Measurements from ENCODE around the gene GAPVD1.
A peak's percentile ranks its signal among the peaks of the same experiment; 100 is the strongest.

GAPVD1 gene

GRCh38 chr9:125254231-125254630 lies 7.4 kb upstream of the GAPVD1 start:
- DNase-seq (ENCODE audit: extremely low spot score): no peak
- ChIA-PET POLR2A (interaction anchor here (1.4 kb wide), 1 partner anchor 13 kb away, joined by 4 read pairs; the partner anchor contains the start of gene HSPA5), CTCF (interaction anchor here (1.0 kb wide), 1 partner anchor 42 kb away, joined by 5 read pairs; no protein-coding TSS in a partner anchor)
- TF ChIP-seq TARDBP (IDR thresholded peaks at IDR 0.05) (no peak), BHLHE40 (IDR thresholded peaks at IDR 0.05; ENCODE audit: borderline replicate concordance) (no peak), FOXM1 (IDR thresholded peaks at IDR 0.05; ENCODE audit: borderline replicate concordance) (no peak), CTBP1 (IDR thresholded peaks at IDR 0.05; ENCODE audit: borderline replicate concordance) (no peak), ARNT (IDR thresholded peaks at IDR 0.05) (no peak), ELF4 (IDR thresholded peaks at IDR 0.05) (no peak), FOXA1 (IDR thresholded peaks at IDR 0.05) (no peak), FOXK2 (IDR thresholded peaks at IDR 0.05) (no peak), LEF1 (IDR thresholded peaks at IDR 0.05; ENCODE audit: borderline replicate concordance) (no peak), ZNF384 (IDR thresholded peaks at IDR 0.05) (no peak), SP1 (IDR thresholded peaks at IDR 0.05) (no peak), PKNOX1 (IDR thresholded peaks at IDR 0.05) (no peak), L3MBTL2 (conservative IDR thresholded peaks at IDR 0.05) (no peak), NFRKB (IDR thresholded peaks at IDR 0.05) (no peak), HDGF (IDR thresholded peaks at IDR 0.05; ENCODE audit: borderline replicate concordance) (no peak), SUZ12 (IDR thresholded peaks at IDR 0.05) (no peak)

- POLR2A ChIA-PET: interaction anchor here (1.4 kb wide), 1 partner anchor 14 kb away, joined by 17 read pairs; the partner anchor contains the start of gene HSPA5
- CTCF ChIA-PET: interaction anchor here (0.6 to 1.4 kb wide), 12 partner anchors 10 to 292 kb away, joined by 3 to 6 read pairs (median 4); partner anchors contain the start of gene HSPA5
- TF ChIP-seq ELF4 (IDR thresholded peaks at IDR 0.05): no peak
- TF ChIP-seq PKNOX1 (IDR thresholded peaks at IDR 0.05): peak; percentile 13; the same call in 1 of the 2 replicates
- peak; percentile 42 for DNase-seq (ENCODE audit: extremely low spot score)
Observed at GRCh38 chr9:125255781-125256391, 5.7 kb upstream of the GAPVD1 start.

DNA sequence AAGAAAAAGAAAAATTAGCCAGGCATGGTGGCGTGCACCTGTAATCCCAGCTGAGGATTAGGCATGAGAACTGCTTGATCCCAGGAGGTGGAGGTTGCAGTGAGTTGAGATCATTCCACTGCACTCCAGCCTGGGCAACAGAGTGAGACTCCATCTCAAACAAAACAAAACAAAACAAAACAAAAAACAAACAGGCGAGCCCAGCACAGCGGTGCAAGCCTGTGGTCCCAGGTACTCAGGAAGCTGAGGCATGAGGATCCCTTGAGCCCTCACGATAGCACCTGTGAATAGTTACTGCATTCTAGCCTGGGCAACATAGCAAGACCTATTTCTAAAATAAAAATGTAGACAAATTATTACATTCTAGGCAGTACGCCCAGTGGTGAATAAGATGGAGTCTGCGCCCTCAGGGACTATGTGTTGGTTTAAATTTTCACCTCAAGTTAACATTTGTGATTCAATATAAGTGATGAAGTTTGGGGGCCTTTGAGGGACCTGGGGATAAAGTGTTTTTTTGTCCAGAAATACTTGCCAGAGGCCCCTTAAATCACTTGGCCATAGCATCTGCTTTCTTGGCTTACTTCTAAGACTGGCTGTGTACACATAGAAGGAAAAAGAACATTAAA lies 3.4 kb upstream of the GAPVD1 start:
- ChIA-PET CTCF (interaction anchor here (0.6 kb wide), 1 partner anchor 45 kb away, joined by 4 read pairs; no protein-coding TSS in a partner anchor), POLR2A (interaction anchor here (1.1 kb wide), 1 partner anchor 17 kb away, joined by 3 read pairs; the partner anchor contains the start of gene HSPA5)

DNA sequence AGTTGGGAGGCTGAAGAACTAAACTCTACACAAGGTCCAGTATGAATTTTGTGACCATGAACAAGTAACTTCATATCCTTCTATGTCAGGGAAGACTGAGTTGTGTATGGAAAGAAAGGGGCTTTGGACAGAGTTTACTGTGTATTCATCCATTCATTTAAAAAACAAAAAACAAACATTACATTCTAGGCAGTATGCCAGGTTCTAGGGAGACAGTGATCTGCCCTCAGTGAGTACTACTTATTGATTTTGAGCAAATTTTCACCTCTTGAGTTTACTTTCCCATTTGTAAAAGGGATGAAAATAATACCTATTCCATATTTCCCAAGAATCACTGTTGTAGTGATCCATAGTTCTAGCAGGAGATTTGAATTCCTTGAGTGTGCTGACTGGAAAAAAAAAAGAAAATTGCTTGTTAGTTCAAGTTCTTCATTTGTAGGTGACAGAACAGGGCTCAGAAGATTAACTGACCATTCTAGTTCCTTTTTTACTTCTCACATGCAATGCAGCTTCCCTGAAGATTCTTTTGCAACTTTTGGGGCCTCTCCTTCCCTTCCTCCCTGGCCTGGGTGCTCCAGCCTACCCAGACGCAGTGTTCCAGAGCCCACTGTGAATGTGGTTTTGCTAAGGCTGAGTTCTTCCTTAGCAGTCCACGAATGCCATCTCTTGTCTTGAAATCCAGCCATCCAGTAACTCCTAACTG lies 2.6 kb upstream of the GAPVD1 start:
- ChIA-PET CTCF (no interaction called here), POLR2A (interaction anchor here (1.1 kb wide), 1 partner anchor 18 kb away, joined by 3 read pairs; the partner anchor contains the start of gene HSPA5)
- DNase-seq (ENCODE audit: extremely low spot score): no peak
- TF ChIP-seq FOXA1 (IDR thresholded peaks at IDR 0.05): no peak
- no peak for TF ChIP-seq ZNF384 (IDR thresholded peaks at IDR 0.05)

More for the DNA sequence above, 3.4 kb upstream of the GAPVD1 start:
- no peak for DNase-seq (ENCODE audit: extremely low spot score)
- TF ChIP-seq ARNT (IDR thresholded peaks at IDR 0.05) (no peak), ELF4 (IDR thresholded peaks at IDR 0.05) (no peak), FOXA1 (IDR thresholded peaks at IDR 0.05) (no peak), SUZ12 (IDR thresholded peaks at IDR 0.05) (no peak), CTBP1 (IDR thresholded peaks at IDR 0.05; ENCODE audit: borderline replicate concordance) (no peak), PKNOX1 (IDR thresholded peaks at IDR 0.05) (no peak), NFRKB (IDR thresholded peaks at IDR 0.05) (no peak), FOXK2 (IDR thresholded peaks at IDR 0.05) (no peak), HDGF (IDR thresholded peaks at IDR 0.05; ENCODE audit: borderline replicate concordance) (no peak), FOXM1 (IDR thresholded peaks at IDR 0.05; ENCODE audit: borderline replicate concordance) (no peak), SP1 (IDR thresholded peaks at IDR 0.05) (no peak), BHLHE40 (IDR thresholded peaks at IDR 0.05; ENCODE audit: borderline replicate concordance) (no peak), LEF1 (IDR thresholded peaks at IDR 0.05; ENCODE audit: borderline replicate concordance) (no peak), L3MBTL2 (conservative IDR thresholded peaks at IDR 0.05) (no peak), TARDBP (IDR thresholded peaks at IDR 0.05) (no peak), ZNF384 (IDR thresholded peaks at IDR 0.05) (no peak)

GRCh38 chr9:125260561-125260960 lies 1.1 kb upstream of the GAPVD1 start:
- CTCF ChIA-PET: no interaction called here
- POLR2A ChIA-PET: interaction anchor here (0.6 to 4.3 kb wide), 3 partner anchors 19 to 140 kb away, joined by 3 to 33 read pairs (median 4); partner anchors contain the start of gene HSPA5
- TF ChIP-seq FOXK2 (IDR thresholded peaks at IDR 0.05) (no peak), PKNOX1 (IDR thresholded peaks at IDR 0.05) (no peak), L3MBTL2 (conservative IDR thresholded peaks at IDR 0.05) (no peak), FOXM1 (IDR thresholded peaks at IDR 0.05; ENCODE audit: borderline replicate concordance) (no peak), FOXA1 (IDR thresholded peaks at IDR 0.05) (no peak), SUZ12 (IDR thresholded peaks at IDR 0.05) (no peak), BHLHE40 (IDR thresholded peaks at IDR 0.05; ENCODE audit: borderline replicate concordance) (no peak), NFRKB (IDR thresholded peaks at IDR 0.05) (no peak), ELF4 (IDR thresholded peaks at IDR 0.05) (no peak), ZNF384 (IDR thresholded peaks at IDR 0.05) (no peak), LEF1 (IDR thresholded peaks at IDR 0.05; ENCODE audit: borderline replicate concordance) (no peak), HDGF (IDR thresholded peaks at IDR 0.05; ENCODE audit: borderline replicate concordance) (no peak), TARDBP (IDR thresholded peaks at IDR 0.05) (no peak), CTBP1 (IDR thresholded peaks at IDR 0.05; ENCODE audit: borderline replicate concordance) (no peak), SP1 (IDR thresholded peaks at IDR 0.05) (no peak), ARNT (IDR thresholded peaks at IDR 0.05) (no peak)
- DNase-seq (ENCODE audit: extremely low spot score): no peak

Measured in HEK293T (cell line).